K562 (cell line): ENCODE data around the gene TBX10. TPM values are rescaled to one million over a fixed set of nuclear protein-coding genes. Genes with fewer than 3 reads are reported as not detected.

Source experiments
- ARNT ChIP-seq, 2 experiments: fragments of 450-650 bp; IDR thresholded peaks; 2 replicates each; pipeline ENCODE4 v1.6.1; 2016; ENCODE audit warnings: mild to moderate bottlenecking in 1 of 2
- CC2D1A ChIP-seq: fragments of 450-650 bp; IDR thresholded peaks from 2 replicates; pipeline ENCODE4 v1.6.1; 2017; ENCODE audit warnings: mild to moderate bottlenecking
- CHCHD3 ChIP-seq: fragments of 250-450 bp; sonication (Bioruptor Pico); IDR thresholded peaks from 2 replicates; pipeline ENCODE4 v2.1.2; 2022; ENCODE audit warnings: mild to moderate bottlenecking
- CSDE1 ChIP-seq, 2 experiments: fragments of 450-650 bp; IDR thresholded peaks; 2 replicates each; pipeline ENCODE4 v1.6.1; 2016; ENCODE audit warnings: mild to moderate bottlenecking in 1 of 2
- EGR1 ChIP-seq: fragments of 450-650 bp; conservative IDR thresholded peaks from 2 replicates; pipeline ENCODE4 v1.6.1; 2017; ENCODE audit warnings: mild to moderate bottlenecking
- FOXK2 ChIP-seq, 2 experiments: fragments of 450-650 bp; IDR thresholded peaks in 1 of 2; conservative IDR thresholded peaks in 1 of 2; 2 replicates each; pipeline ENCODE4 v1.6.1; 2016; ENCODE audit warnings: low read depth in 2 of 2, mild to moderate bottlenecking in 1 of 2
- GABPA ChIP-seq: fragments of 200-800 bp; sonication (Bioruptor generic); conservative IDR thresholded peaks from 2 replicates; pipeline ENCODE4 v1.6.1; 2016; ENCODE audit warnings: low read depth, missing genetic modification characterization, missing compliant biosample characterization
- KDM1A ChIP-seq, 2 experiments: fragments of 450-650 bp; IDR thresholded peaks; 2 replicates each; pipeline ENCODE4 v1.6.1; 2016; ENCODE audit warnings: mild to moderate bottlenecking in 2 of 2
- NFRKB ChIP-seq: fragments of 450-650 bp; IDR thresholded peaks from 2 replicates; pipeline ENCODE4 v1.6.1; 2016; ENCODE audit warnings: low read depth
- RBBP5 ChIP-seq: fragments of 200-600 bp; sonication (generic); IDR thresholded peaks from 2 replicates; pipeline ENCODE4 v1.6.1; 2012; ENCODE audit warnings: borderline replicate concordance, mild to moderate bottlenecking, low read length, control low read depth, inconsistent platforms; ENCODE audit not compliant: insufficient read depth, poor library complexity, severe bottlenecking
- RBM17 ChIP-seq: fragments of 200-400 bp; formaldehyde crosslinking; IDR thresholded peaks from 2 replicates; pipeline ENCODE4 v1.6.1; 2017; ENCODE audit warnings: low read depth, mild to moderate bottlenecking, low read length, borderline replicate concordance
- SIRT6 ChIP-seq: IDR thresholded peaks from one replicate; pipeline ENCODE4 v1.6.1; 2012; ENCODE audit warnings: low read depth, mild to moderate bottlenecking, control low read depth, inconsistent platforms, low read length, moderate library complexity
- TEAD1 ChIP-seq, 2 experiments: fragments of 450-650 bp in 1 of 2; sonication (generic) in 1 of 2; formaldehyde crosslinking; IDR thresholded peaks; 2 replicates each; pipeline versions ENCODE4 v1.4.0 to v1.8.0; 2020 to 2022; ENCODE audit warnings: mild to moderate bottlenecking in 2 of 2, missing genetic modification reagents in 1 of 2
- TOE1 ChIP-seq, 2 experiments: fragments of 450-650 bp in 1 of 2; sonication (generic) in 1 of 2; formaldehyde crosslinking in 1 of 2; IDR thresholded peaks; 2 replicates each; pipeline versions ENCODE4 v1.7.1 to v1.8.0; 2016 to 2022; ENCODE audit warnings: borderline replicate concordance in 2 of 2, mild to moderate bottlenecking in 2 of 2, antibody characterized with exemption in 1 of 2, inconsistent platforms in 1 of 2, low read depth in 1 of 2, missing genetic modification reagents in 1 of 2, moderate library complexity in 1 of 2
- ZFPM2 ChIP-seq: fragments of 250-450 bp; sonication (Bioruptor Pico); IDR thresholded peaks from 2 replicates; pipeline ENCODE4 v1.5.1; 2022; ENCODE audit warnings: mild to moderate bottlenecking
- ZNF24 ChIP-seq: fragments of 450-650 bp; IDR thresholded peaks from 2 replicates; pipeline ENCODE4 v1.6.1; 2016
- ZNF586 ChIP-seq: fragments of 450-650 bp; formaldehyde crosslinking; conservative IDR thresholded peaks from 2 replicates; pipeline ENCODE4 v1.4.0; 2020; ENCODE audit warnings: mild to moderate bottlenecking, moderate library complexity
- ZNF699 ChIP-seq: fragments of 250-450 bp; sonication (Bioruptor Pico); IDR thresholded peaks from 2 replicates; pipeline ENCODE4 v1.8.0; 2021; ENCODE audit warnings: mild to moderate bottlenecking, moderate library complexity; ENCODE audit not compliant: insufficient replicate concordance
- polyA plus RNA-seq, 8 experiments: library from polyadenylated mRNA; depleted of rRNA in 4 of 8; stranded (reverse) in 5 of 8; unstranded in 3 of 8; fragments of >200 nt; fragmentation: Nextera tagmentation in 2 of 8; fragmentation: Illumina TruSeq in 1 of 8; extraction: Ambion mirVana in 2 of 8; extraction: Trizol in 1 of 8; gene quantifications; 2 replicates each; pipeline versions ENCODE4 v1.2.1 to v1.2.3, GENCODE V29; 2011 to 2014; ENCODE audit warnings: inconsistent platforms in 1 of 8, missing spikeins in 1 of 8
- total RNA-seq, 7 experiments: library from RNA; depleted of rRNA in 6 of 7; stranded (reverse); fragments of >200 nt in 6 of 7; fragmentation: Illumina TruSeq in 2 of 7; extraction: Trizol in 2 of 7; gene quantifications; 2 replicates each; pipeline versions ENCODE4 v1.2.1 to v1.2.3, GENCODE V29; 2011 to 2021; ENCODE audit warnings: low replicate concordance in 1 of 7
- TF ChIP-seq, protein P1 (sequence below): fragments of 450-650 bp; formaldehyde crosslinking; IDR thresholded peaks from 2 replicates; pipeline ENCODE4 v1.4.0; 2020; ENCODE audit warnings: mild to moderate bottlenecking, mixed read lengths
- TF ChIP-seq, protein P2 (sequence below): fragments of 250-450 bp; sonication (Bioruptor Pico); IDR thresholded peaks from 2 replicates; pipeline ENCODE4 v1.5.0; 2020; ENCODE audit warnings: mild to moderate bottlenecking
- TF ChIP-seq, protein P3 (sequence below): sonication (generic); formaldehyde crosslinking; IDR thresholded peaks from 2 replicates; pipeline ENCODE4 v1.8.0; 2022; ENCODE audit warnings: mild to moderate bottlenecking, missing genetic modification reagents
- TF ChIP-seq, protein P4 (sequence below), 2 experiments: fragments of 450-650 bp; conservative IDR thresholded peaks; 2 replicates each; pipeline ENCODE4 v1.6.1; 2017; ENCODE audit warnings: mild to moderate bottlenecking in 2 of 2, moderate library complexity in 2 of 2

Gene TBX10
- total and polyA plus RNA-seq, 9 of the 15 experiments (the other 6 are each of a cell fraction or from before 2014, with no cell fraction given), result not detected

DNA sequence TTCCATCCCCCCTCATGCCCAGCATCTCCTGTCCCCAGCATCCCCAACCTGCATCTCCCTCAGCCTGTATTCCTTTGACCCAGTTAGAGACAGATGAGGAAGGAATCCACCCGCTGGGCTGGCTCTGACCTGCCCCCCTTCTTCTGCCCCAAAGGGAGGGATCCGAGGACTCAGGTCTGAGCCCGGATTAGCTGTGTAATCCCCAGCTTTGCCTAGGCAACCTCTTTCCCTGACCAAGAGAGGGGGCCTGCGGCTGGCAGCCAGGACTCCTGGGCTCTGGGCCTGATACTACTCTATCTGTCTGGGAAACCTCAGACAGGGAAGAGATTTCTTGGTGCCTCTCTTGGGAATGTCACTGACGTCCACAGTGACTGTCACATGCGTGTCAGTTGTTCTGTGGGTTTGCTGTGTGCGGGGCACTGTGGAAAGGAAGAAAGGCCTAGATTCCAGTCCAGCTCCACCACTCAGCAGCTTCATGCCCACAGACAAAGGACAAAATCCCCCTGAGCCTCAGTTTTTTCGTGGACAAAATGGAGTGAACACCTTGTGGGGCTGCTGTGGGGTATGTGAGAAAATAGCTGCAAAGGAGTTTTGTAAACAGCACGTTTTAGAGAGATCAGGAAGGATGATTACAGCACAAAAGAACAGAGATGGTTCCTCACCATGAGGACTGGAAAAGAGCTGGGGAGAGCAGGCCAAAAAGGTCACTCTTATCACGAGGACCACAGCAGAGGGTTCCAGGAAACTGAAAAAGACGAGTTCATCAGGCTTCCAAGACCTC, 34.1 kb downstream of the TBX10 start (continued):
- peak; percentile 51 for TF ChIP-seq TOE1 (IDR thresholded peaks at IDR 0.05; ENCODE audit: borderline replicate concordance)
- no peak for TF ChIP-seq TOE1 (CRISPR knock-in tag; IDR thresholded peaks at IDR 0.05; ENCODE audit: borderline replicate concordance, low read depth)
- 0 out of 4 replicates have a peak, but pooled peaks have one; percentile 18 to 26 for TF ChIP-seq ARNT (IDR thresholded peaks at IDR 0.05)
- TF ChIP-seq CHCHD3, result no peak
- TF ChIP-seq CC2D1A, result no peak
- no peak for TF ChIP-seq TEAD1 (CRISPR knock-in tag; IDR thresholded peaks at IDR 0.05)
- TF ChIP-seq, protein P1, sequence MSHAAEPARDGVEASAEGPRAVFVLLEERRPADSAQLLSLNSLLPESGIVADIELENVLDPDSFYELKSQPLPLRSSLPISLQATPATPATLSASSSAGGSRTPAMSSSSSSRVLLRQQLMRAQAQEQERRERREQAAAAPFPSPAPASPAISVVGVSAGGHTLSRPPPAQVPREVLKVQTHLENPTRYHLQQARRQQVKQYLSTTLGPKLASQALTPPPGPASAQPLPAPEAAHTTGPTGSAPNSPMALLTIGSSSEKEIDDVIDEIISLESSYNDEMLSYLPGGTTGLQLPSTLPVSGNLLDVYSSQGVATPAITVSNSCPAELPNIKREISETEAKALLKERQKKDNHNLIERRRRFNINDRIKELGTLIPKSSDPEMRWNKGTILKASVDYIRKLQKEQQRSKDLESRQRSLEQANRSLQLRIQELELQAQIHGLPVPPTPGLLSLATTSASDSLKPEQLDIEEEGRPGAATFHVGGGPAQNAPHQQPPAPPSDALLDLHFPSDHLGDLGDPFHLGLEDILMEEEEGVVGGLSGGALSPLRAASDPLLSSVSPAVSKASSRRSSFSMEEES, result no peak
- TF ChIP-seq ZNF24, result no peak
- TF ChIP-seq NFRKB, result no peak; the same call in none of the 2 replicates
- no peak for TF ChIP-seq SIRT6
- TF ChIP-seq ZNF699, result no peak
- no peak for TF ChIP-seq ZFPM2 (CRISPR knock-in tag)
- TF ChIP-seq CSDE1 (IDR thresholded peaks at IDR 0.05), result no peak
- TF ChIP-seq, protein P2, sequence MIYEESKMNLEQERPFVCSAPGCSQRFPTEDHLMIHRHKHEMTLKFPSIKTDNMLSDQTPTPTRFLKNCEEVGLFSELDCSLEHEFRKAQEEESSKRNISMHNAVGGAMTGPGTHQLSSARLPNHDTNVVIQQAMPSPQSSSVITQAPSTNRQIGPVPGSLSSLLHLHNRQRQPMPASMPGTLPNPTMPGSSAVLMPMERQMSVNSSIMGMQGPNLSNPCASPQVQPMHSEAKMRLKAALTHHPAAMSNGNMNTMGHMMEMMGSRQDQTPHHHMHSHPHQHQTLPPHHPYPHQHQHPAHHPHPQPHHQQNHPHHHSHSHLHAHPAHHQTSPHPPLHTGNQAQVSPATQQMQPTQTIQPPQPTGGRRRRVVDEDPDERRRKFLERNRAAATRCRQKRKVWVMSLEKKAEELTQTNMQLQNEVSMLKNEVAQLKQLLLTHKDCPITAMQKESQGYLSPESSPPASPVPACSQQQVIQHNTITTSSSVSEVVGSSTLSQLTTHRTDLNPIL (CRISPR knock-in tag), result no peak
- TF ChIP-seq EGR1, result no peak
- no peak for TF ChIP-seq GABPA
- peak; percentile 81 to 83 for TF ChIP-seq FOXK2 (conservative IDR thresholded peaks at IDR 0.05 in 1 of 2, IDR thresholded peaks at IDR 0.05 in 1 of 2; ENCODE audit: low read depth in 2 of 2)
- TF ChIP-seq, protein P3, sequence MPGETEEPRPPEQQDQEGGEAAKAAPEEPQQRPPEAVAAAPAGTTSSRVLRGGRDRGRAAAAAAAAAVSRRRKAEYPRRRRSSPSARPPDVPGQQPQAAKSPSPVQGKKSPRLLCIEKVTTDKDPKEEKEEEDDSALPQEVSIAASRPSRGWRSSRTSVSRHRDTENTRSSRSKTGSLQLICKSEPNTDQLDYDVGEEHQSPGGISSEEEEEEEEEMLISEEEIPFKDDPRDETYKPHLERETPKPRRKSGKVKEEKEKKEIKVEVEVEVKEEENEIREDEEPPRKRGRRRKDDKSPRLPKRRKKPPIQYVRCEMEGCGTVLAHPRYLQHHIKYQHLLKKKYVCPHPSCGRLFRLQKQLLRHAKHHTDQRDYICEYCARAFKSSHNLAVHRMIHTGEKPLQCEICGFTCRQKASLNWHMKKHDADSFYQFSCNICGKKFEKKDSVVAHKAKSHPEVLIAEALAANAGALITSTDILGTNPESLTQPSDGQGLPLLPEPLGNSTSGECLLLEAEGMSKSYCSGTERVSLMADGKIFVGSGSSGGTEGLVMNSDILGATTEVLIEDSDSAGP, result no peak
- TF ChIP-seq, protein P4, sequence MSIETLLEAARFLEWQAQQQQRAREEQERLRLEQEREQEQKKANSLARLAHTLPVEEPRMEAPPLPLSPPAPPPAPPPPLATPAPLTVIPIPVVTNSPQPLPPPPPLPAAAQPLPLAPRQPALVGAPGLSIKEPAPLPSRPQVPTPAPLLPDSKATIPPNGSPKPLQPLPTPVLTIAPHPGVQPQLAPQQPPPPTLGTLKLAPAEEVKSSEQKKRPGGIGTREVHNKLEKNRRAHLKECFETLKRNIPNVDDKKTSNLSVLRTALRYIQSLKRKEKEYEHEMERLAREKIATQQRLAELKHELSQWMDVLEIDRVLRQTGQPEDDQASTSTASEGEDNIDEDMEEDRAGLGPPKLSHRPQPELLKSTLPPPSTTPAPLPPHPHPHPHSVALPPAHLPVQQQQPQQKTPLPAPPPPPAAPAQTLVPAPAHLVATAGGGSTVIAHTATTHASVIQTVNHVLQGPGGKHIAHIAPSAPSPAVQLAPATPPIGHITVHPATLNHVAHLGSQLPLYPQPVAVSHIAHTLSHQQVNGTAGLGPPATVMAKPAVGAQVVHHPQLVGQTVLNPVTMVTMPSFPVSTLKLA (conservative IDR thresholded peaks at IDR 0.05), result peak; percentile 53 to 72
- TF ChIP-seq KDM1A (IDR thresholded peaks at IDR 0.05), result peak in 1 of 2 experiments; percentile 61; a peak in 1 of 4 replicates
- no peak for TF ChIP-seq ZNF586
- TF ChIP-seq RBM17, result no peak
- peak; percentile 61 for TF ChIP-seq RBBP5
